HG02970 (cell line): Measurements from ENCODE around the gene NAV2.

ENCODE experiments used
- ATAC-seq: cut with Tn5 transposase; IDR thresholded peaks from one replicate; pipeline ENCODE4 v1.9.1; 2021; ENCODE audit warnings: mild to moderate bottlenecking, moderate library complexity, moderate number of reproducible peaks; ENCODE audit not compliant: unreplicated experiment, low FRiP score

The NAV2 gene

GRCh38 chr11:19802773-19803293, 90.2 kb downstream of the NAV2 start:
- ATAC-seq: no peak

GRCh38 chr11:19803506-19803998, 90.9 kb downstream of the NAV2 start:
- no peak for ATAC-seq

DNA sequence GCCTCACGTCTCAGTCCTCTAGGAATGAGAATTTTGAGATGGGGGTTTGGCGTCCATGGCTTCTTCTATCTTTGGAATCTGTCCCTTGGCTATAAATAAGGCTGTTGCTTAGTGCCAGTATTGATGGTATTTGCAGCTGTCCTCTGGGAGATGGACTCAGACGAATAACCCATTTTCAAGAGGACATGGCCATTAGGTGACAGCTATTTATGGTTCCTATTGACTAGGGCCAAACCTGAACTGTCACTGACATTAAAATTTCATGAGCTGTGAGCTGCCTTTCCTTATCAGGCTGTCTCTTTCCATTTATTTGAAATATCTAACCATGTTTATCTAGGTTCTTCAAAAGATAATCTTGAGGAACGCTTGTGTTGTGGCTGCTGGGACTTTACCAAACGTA, 92.7 kb downstream of the NAV2 start:
- ATAC-seq: no peak

DNA sequence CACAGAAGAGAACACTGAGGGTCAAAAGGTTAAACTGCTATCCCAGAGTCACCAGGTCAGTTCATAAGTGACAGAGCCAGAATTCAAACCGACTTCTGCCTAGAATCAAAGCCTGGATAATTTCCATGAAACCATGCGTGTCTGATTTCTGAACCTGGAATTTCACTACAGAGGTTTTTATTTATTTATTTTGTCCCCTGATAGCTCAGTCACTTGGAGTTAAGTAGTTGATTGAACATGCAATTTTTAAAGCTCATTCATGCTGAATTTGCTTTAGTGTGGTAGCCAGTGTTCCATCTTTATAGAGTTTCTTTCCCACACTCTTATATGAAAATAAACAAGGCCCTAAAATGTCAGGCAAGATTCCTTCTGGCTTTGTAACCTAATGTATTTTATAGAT, 93.2 kb downstream of the NAV2 start:
- ATAC-seq: no peak

GRCh38 chr11:19806251-19806650, 93.6 kb downstream of the NAV2 start:
- no peak for ATAC-seq

DNA sequence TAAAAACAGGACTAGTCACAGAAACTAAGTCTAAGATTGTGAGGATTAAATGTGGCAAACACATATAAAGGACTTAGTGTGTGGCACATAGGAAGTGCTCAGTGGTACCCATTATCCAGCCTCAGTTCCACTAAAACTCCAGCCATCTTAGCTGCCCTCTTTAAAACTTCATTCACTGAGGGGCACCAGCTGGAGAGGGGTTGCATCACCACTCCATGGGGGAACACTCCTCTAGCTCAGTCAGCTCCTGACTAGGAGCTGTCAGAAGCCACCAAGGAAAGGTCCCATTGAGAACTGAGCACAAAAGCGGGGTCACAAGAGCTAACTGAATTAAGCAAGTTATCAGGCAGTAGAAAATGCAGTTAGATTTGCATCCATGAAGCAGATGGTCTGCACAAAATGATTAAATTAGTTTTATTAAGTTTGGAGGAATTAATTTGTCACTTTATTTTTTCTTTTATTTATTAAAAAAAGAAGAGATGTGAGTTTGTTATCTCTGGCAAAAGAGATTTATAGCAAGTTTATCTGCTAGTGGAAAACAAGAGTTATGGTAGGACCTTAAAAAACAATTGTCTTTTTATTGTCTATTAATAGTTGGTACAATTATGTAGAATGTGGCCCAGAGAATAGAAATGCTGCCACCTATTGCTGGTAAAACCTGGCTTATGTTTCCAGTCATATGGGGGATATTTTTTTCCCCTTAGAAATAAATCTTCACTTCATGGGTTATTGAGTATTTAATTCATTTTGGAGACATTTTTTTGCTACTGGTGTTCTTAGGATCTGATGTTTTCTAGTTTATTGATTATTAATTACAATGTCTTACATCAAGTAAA, 95.7 kb downstream of the NAV2 start:
- ATAC-seq: no peak

GRCh38 chr11:19810852-19811251, 98.2 kb downstream of the NAV2 start:
- no peak for ATAC-seq

DNA sequence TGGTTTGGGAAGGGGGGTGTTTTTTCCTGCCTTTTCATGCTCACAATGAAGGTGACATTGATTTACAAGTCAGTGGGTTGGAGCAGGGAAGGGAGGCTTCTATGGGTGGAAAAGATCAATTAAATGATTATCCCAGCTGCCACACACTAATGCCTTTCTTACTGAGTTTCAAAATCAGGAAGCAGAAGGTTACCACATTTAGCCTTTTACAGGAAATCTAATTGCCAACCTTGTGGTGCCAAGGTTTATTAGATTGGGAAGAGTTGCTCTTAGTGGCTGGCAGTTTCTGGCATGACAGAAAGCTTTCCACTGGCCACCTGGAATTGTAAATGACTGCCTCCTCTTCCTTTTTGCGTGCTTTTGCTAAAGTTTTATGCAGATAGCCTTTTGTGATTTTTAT, 98.7 kb downstream of the NAV2 start:
- ATAC-seq: no peak

DNA sequence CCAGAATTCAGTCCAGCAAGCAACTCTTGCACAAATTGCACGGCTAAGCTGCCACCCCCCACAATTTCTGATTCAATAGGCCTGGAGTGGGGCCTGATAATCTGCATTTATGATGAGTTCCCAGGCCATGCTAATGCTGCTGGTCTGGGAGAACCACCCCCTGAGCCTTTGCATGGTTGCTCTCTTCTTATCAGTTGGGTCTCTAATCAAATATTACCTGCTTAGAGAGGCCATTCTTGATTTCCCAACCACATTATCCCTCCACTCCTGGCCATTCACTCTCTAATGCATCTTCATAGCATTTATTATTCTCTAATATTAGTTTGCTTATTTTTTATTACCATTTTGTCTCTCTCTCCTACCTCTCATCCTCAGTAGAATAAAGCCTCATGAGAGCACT, 99.5 kb downstream of the NAV2 start:
- no peak for ATAC-seq

GRCh38 chr11:19812710-19813109, 100.1 kb downstream of the NAV2 start:
- ATAC-seq: no peak

- no peak for ATAC-seq
Observed at GRCh38 chr11:19813158-19813879, 100.7 kb downstream of the NAV2 start.

GRCh38 chr11:19814421-19814820, 101.8 kb downstream of the NAV2 start:
- no peak for ATAC-seq

- ATAC-seq: no peak
Observed at GRCh38 chr11:19816040-19816439, 103.4 kb downstream of the NAV2 start.

DNA sequence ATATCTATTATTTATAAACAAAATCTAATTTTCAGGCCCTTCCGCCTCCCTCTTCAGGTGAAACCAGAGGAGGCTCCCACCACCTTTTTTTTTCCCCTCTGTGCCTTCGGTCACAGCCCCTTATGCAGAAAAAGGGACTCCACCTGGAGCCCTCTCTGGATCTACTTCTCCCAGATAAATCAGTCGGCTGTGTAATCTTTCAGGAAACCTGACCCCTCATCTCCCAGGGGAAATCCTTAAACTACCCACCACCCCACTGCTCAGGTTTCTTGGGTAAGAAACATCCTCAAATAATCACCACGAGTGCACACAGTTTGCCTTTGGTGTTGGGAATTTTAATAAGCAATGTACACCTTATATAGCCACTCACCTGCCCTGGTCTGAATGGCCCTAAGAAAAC, 104.2 kb downstream of the NAV2 start:
- no peak for ATAC-seq

DNA sequence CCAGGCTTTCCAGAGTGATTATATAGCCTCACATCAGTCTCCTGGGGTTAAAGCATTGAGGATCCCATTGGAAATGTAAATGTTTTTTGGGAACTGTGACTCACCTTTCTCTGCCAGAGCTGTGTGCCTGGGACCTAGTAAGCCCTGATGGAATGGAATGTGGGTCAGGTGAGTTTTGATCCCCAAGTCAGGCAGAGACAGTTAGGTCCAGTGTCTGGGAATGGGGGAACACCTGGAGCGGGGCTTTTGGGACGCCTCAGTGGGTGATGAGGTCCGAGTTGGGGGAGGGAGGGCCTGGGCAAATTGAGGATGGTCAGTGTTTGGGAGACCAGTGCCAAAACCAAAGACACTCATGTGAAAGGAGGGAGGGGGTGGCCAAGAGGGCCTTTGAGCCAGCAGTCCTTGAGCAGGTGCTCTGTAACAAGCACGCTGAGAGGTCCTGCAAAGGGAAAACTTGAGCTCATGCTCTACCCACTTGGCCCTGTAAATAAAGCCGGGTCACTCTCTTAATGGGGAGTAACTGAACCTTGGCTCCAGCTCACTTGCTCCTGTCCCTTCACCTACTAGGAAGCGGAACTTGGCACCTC, 104.7 kb downstream of the NAV2 start:
- ATAC-seq: no peak

DNA sequence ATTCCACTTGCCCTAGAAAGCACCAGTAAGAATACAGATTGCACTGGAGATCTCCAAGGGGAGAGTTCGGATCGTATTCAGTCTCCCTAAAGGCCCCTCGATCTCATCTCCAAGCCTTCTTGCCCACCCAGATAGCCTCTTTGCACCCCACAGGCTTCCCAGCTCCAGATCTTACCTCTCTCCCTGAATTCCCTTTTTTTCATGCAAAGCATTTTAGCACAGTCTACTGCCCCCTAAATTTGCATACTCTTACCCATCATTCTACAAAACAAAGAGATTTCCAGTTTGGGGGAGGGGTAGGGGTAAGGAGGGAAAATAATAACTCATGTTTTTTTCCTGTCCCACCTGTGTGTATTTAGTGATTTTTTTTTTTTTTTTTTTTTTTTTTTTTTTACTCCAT, 105.2 kb downstream of the NAV2 start:
- ATAC-seq: no peak

DNA sequence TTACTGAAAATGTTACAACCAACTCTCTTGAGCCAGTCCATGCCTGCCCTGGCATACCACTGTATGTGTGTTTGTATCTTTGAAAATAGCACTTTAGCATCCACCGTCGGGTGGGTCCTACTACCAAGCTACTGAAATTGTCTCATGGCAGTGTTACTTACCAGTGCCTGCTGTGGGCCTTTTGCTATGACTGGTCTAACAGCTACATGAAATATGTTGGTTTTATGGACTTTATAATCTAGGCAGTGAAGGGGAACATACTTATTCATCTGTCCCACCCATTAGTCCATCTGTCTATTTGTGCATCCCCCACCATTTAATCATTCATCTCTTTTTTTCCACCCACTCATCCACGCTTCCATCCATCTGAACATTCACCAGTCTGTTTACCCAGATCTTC, 106.0 kb downstream of the NAV2 start:
- no peak for ATAC-seq

DNA sequence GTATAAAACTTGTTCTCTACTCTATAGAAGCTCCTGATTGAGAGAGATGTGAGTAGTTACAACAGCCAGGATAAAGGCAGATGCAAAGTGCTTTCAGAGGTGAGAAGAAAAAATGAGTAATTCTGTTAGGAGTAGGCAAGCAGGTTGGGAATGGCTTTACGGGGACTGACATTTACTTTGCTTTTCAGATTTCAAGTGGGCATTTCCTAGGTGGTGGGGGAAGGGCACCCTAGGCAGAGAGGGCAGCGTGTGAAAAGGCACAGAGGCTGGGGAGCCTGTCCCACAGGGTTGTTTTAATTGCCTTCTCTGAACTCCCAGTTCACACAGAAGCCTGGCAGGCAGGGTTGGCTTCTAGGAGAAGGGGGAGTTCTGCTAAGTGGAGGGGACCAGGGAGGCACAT, 106.5 kb downstream of the NAV2 start:
- ATAC-seq: no peak

- no peak for ATAC-seq
Observed at GRCh38 chr11:19820100-19820499, 107.5 kb downstream of the NAV2 start.

GRCh38 chr11:19821412-19821875, 108.8 kb downstream of the NAV2 start:
- ATAC-seq: no peak

DNA sequence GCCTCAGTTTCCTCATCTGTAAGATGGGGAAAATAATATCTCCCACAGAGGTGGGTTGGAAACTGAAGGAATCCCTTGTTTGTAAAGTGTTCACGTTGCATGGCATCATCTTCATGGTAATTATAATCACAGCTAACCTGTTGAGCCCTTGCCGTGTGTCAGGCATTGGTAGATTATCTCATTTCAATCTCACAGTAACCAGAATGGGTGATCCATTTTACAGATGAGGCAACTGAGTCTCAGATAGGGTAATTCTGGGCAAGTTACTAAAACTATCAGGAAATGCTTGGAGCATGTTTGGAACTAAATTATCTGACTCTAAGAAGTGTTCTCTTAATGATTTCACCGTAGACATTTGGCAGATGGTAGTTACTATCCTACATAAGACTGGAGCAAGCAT, 109.4 kb downstream of the NAV2 start:
- no peak for ATAC-seq
